SK-N-MC (cell line): ENCODE results near the gene RALGAPA1.

Source experiments
- EZH2 ChIP-seq: fragments of 200-600 bp; sonication (generic); IDR thresholded peaks from one replicate; pipeline ENCODE4 v1.6.1; 2017; ENCODE audit warnings: antibody characterized with exemption
- POLR2AphosphoS5 ChIP-seq: IDR thresholded peaks from 2 replicates; pipeline ENCODE4 v1.6.1; 2012; ENCODE audit warnings: mild to moderate bottlenecking, low read depth, low read length, borderline replicate concordance

- TF ChIP-seq POLR2AphosphoS5 (no peak), EZH2 (no peak)
Observed at GRCh38 chr14:35727764-35728163, 81.3 kb downstream of the RALGAPA1 start.
